ENCODE data around the gene PAK2. TPM values are rescaled to one million over a fixed set of nuclear protein-coding genes. Genes with fewer than 3 reads are reported as not detected.

Gene PAK2
- total and polyA plus RNA-seq, 7 experiments from 2014 or later: 25.8 to 97.3 (median 75.1) TPM

GRCh38 chr3:196695849-196696226 is 43.8 kb upstream of the PAK2 start:
- H3K27me3 Mint-ChIP-seq: no peaks in the 10 kb centered on the region
- peak overlapping the region in 8 of 9 donors; percentile 10 to 83 (median 56) for H3K27ac Mint-ChIP-seq
- no peaks in the 10 kb centered on the region for H3K9me3 Mint-ChIP-seq
- intact Hi-C loops (cut with micrococcal nuclease): loop anchor here in 1 of 2 donors (2.0 kb wide), 1 partner anchor 15 kb away; no protein-coding TSS in a partner anchor
- CTCF ChIA-PET: interaction anchor here (0.5 to 1.6 kb wide), 3 partner anchors 11 to 428 kb away, joined by 3 to 4 read pairs (median 3); no protein-coding TSS in a partner anchor
- no peaks in the 10 kb centered on the region for H3K36me3 Mint-ChIP-seq
- DNase-seq (no peak), ATAC-seq (no peak)
- Histone ChIP-seq H3K4me3 (ENCODE audit: low read length) (no peak overlapping the region), H3K9me3 (ENCODE audit: control insufficient read depth in 2 of 3, low read length in 3 of 3) (no peaks in the 10 kb centered on the region), H3K4me1 (ENCODE audit: control insufficient read depth in 2 of 2, insufficient read depth in 2 of 2, low read length in 2 of 2) (peaks cover 0 to 12% of the 10 kb centered on the region in 2 donors), H3K36me3 (ENCODE audit: control insufficient read depth in 2 of 3, insufficient read depth in 3 of 3, low read length in 3 of 3) (no peaks in the 10 kb centered on the region), H3K27me3 (ENCODE audit: control insufficient read depth in 2 of 2, insufficient read depth in 2 of 2, low read length in 2 of 2) (no peaks in the 10 kb centered on the region), H3K27ac (ENCODE audit: low read depth, low read length) (no peak overlapping the region)
- H3K4me1 Mint-ChIP-seq: peaks cover 0 to 14% (median 7%) of the 10 kb centered on the region in 7 donors
- POLR2A ChIA-PET: no interaction called here
- H3K4me3 Mint-ChIP-seq: peak overlapping the region in 1 of 10 donors; percentile 41

- ChIA-PET CTCF (no interaction called here), POLR2A (interaction anchor here (0.6 kb wide), 1 partner anchor 65 kb away, joined by 3 read pairs; no protein-coding TSS in a partner anchor)
Measured at GRCh38 chr3:196697270-196697669, 42.4 kb upstream of the PAK2 start.

GRCh38 chr3:196699749-196700148 is 39.9 kb upstream of the PAK2 start:
- Mint-ChIP-seq H3K4me3 (no peak overlapping the region), H3K27ac (peak overlapping the region in 1 of 9 donors; percentile 38), H3K36me3 (no peaks in the 10 kb centered on the region), H3K4me1 (peaks cover 0 to 7% (median 5%) of the 10 kb centered on the region in 7 donors), H3K9me3 (no peaks in the 10 kb centered on the region), H3K27me3 (no peaks in the 10 kb centered on the region)
- no peak for ATAC-seq
- Histone ChIP-seq H3K4me3 (ENCODE audit: low read length) (no peak overlapping the region), H3K4me1 (ENCODE audit: control insufficient read depth in 2 of 2, insufficient read depth in 2 of 2, low read length in 2 of 2) (peaks cover 0 to 6% of the 10 kb centered on the region in 2 donors), H3K9me3 (ENCODE audit: control insufficient read depth in 2 of 3, low read length in 3 of 3) (no peaks in the 10 kb centered on the region), H3K36me3 (ENCODE audit: control insufficient read depth in 2 of 3, insufficient read depth in 3 of 3, low read length in 3 of 3) (no peaks in the 10 kb centered on the region), H3K27ac (ENCODE audit: low read depth, low read length) (no peak overlapping the region), H3K27me3 (ENCODE audit: control insufficient read depth in 2 of 2, insufficient read depth in 2 of 2, low read length in 2 of 2) (no peaks in the 10 kb centered on the region)
- ChIA-PET POLR2A (interaction anchor here (0.5 kb wide), 1 partner anchor 233 kb away, joined by 3 read pairs; no protein-coding TSS in a partner anchor), CTCF (interaction anchor here (1.2 kb wide), 1 partner anchor 171 kb away, joined by 3 read pairs; no protein-coding TSS in a partner anchor)
- no peak for DNase-seq
- intact Hi-C loops (cut with micrococcal nuclease): no loop called here

More at GRCh38 chr3:196697270-196697669, 42.4 kb upstream of the PAK2 start:
- H3K4me1 Mint-ChIP-seq: peaks cover 0 to 10% (median 7%) of the 10 kb centered on the region in 7 donors
- DNase-seq (no peak), ATAC-seq (no peak)
- Histone ChIP-seq H3K27ac (ENCODE audit: low read depth, low read length) (no peak overlapping the region), H3K27me3 (ENCODE audit: control insufficient read depth in 2 of 2, insufficient read depth in 2 of 2, low read length in 2 of 2) (no peaks in the 10 kb centered on the region), H3K36me3 (ENCODE audit: control insufficient read depth in 2 of 3, insufficient read depth in 3 of 3, low read length in 3 of 3) (no peaks in the 10 kb centered on the region), H3K4me1 (ENCODE audit: control insufficient read depth in 2 of 2, insufficient read depth in 2 of 2, low read length in 2 of 2) (peaks cover 0 to 12% of the 10 kb centered on the region in 2 donors), H3K9me3 (ENCODE audit: control insufficient read depth in 2 of 3, low read length in 3 of 3) (no peaks in the 10 kb centered on the region), H3K4me3 (ENCODE audit: low read length) (no peak overlapping the region)
- no peaks in the 10 kb centered on the region for H3K9me3 Mint-ChIP-seq
- no peaks in the 10 kb centered on the region for H3K27me3 Mint-ChIP-seq
- no peak overlapping the region for H3K4me3 Mint-ChIP-seq
- H3K36me3 Mint-ChIP-seq: no peaks in the 10 kb centered on the region
- H3K27ac Mint-ChIP-seq: peak overlapping the region in 3 of 9 donors; percentile 26 to 53 (median 37)
- intact Hi-C loops (cut with micrococcal nuclease): loop anchor here in 1 of 2 donors (2.0 kb wide), 1 partner anchor 14 kb away; no protein-coding TSS in a partner anchor

DNA sequence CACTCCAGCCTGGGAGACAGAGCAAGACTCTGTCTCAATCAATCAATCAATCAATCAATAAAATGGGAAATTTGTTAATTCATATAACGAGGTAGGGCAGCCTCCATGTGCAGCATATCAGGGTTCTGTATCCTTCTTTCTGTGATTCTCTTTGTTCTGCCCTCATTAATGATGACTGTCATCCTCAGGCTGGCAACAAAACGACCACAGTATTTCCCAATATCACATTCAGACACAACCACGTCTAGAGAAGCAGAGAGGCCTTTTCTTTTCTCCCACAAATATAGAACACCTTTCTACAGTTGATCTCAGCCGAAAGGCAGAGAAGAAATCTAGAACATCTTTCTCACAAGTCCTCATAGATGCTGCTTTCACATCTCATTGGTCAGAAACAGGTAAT is 38.9 kb upstream of the PAK2 start:
- no peaks in the 10 kb centered on the region for H3K27me3 ChIP-seq (ENCODE audit: control insufficient read depth in 2 of 2, insufficient read depth in 2 of 2, low read length in 2 of 2)
- intact Hi-C loops (cut with micrococcal nuclease): no loop called here
- no peak overlapping the region for H3K4me3 Mint-ChIP-seq
- no peaks in the 10 kb centered on the region for H3K4me1 ChIP-seq (ENCODE audit: control insufficient read depth in 2 of 2, insufficient read depth in 2 of 2, low read length in 2 of 2)
- no peaks in the 10 kb centered on the region for H3K36me3 Mint-ChIP-seq
- no peaks in the 10 kb centered on the region for H3K9me3 Mint-ChIP-seq
- H3K27ac Mint-ChIP-seq: no peak overlapping the region
- peaks cover 0 to 4% (median 4%) of the 10 kb centered on the region in 7 donors for H3K4me1 Mint-ChIP-seq
- no peak overlapping the region for H3K27ac ChIP-seq (ENCODE audit: low read depth, low read length)
- no peaks in the 10 kb centered on the region for H3K9me3 ChIP-seq (ENCODE audit: control insufficient read depth in 2 of 3, low read length in 3 of 3)
- no peak overlapping the region for H3K4me3 ChIP-seq (ENCODE audit: low read length)
- no peaks in the 10 kb centered on the region for H3K27me3 Mint-ChIP-seq
- POLR2A ChIA-PET: no interaction called here
- no peaks in the 10 kb centered on the region for H3K36me3 ChIP-seq (ENCODE audit: control insufficient read depth in 2 of 3, insufficient read depth in 3 of 3, low read length in 3 of 3)
- CTCF ChIA-PET: no interaction called here
- no peak for DNase-seq
- ATAC-seq: no peak

DNA sequence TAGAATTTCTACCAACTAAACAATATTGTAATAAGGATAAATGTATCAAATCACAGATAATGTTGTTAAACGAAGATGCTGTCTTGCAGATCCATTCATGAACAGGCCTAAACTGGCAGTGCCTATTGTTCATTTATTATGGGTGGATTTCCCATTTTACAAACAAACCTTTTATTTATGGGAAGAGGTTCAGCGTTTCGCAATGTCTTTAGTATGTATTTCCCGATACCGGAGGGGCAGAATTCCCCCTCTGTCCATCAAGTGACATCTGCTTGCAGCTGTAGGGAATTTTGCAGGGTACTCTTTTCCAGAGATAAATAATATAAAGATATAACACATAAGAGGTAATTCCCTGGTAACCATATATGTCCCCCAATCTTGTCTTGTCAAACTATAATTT is 33.3 kb upstream of the PAK2 start:
- no peaks in the 10 kb centered on the region for H3K36me3 ChIP-seq (ENCODE audit: control insufficient read depth in 2 of 3, insufficient read depth in 3 of 3, low read length in 3 of 3)
- ChIA-PET CTCF (interaction anchor here (0.6 kb wide), 1 partner anchor 21 kb away, joined by 4 read pairs; no protein-coding TSS in a partner anchor), POLR2A (no interaction called here)
- Mint-ChIP-seq H3K9me3 (no peaks in the 10 kb centered on the region), H3K4me1 (peaks cover 7 to 19% (median 14%) of the 10 kb centered on the region in 7 donors), H3K27ac (no peak overlapping the region), H3K27me3 (no peaks in the 10 kb centered on the region), H3K36me3 (peaks cover 0 to 6% (median 5%) of the 10 kb centered on the region in 5 donors), H3K4me3 (no peak overlapping the region)
- peaks cover 5% of the 10 kb centered on the region in 2 donors for H3K4me1 ChIP-seq (ENCODE audit: control insufficient read depth in 2 of 2, insufficient read depth in 2 of 2, low read length in 2 of 2)
- no peaks in the 10 kb centered on the region for H3K27me3 ChIP-seq (ENCODE audit: control insufficient read depth in 2 of 2, insufficient read depth in 2 of 2, low read length in 2 of 2)
- H3K9me3 ChIP-seq (ENCODE audit: control insufficient read depth in 2 of 3, low read length in 3 of 3): no peaks in the 10 kb centered on the region
- no peak for ATAC-seq
- no peak for DNase-seq
- H3K27ac ChIP-seq (ENCODE audit: low read depth, low read length): no peak overlapping the region
- H3K4me3 ChIP-seq (ENCODE audit: low read length): no peak overlapping the region
- intact Hi-C loops (cut with micrococcal nuclease): no loop called here

DNA sequence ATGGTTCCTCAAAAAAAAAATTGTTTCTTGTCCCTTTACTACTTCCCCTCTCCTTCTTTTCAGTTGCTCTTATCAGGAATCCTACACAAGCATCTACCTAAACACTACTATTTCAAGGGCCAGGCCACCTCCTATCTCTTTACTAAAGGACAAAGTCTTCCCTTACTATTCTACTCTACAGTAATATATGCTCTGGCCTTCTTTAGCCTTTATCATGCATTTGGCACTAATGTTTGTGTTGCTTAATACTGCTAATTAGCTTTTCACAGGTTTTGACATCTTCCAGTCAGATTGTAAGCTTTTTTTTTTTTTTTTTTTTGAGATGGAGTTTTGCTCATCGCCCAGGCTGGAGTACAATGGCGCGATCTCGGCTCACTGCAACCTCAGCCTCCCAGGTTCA is 32.9 kb upstream of the PAK2 start:
- H3K27me3 Mint-ChIP-seq: no peaks in the 10 kb centered on the region
- H3K4me1 Mint-ChIP-seq: peaks cover 11 to 23% (median 16%) of the 10 kb centered on the region in 7 donors
- H3K36me3 Mint-ChIP-seq: peaks cover 0 to 6% (median 5%) of the 10 kb centered on the region in 5 donors
- no peak for ATAC-seq
- H3K9me3 Mint-ChIP-seq: no peaks in the 10 kb centered on the region
- no peak for DNase-seq
- H3K27me3 ChIP-seq (ENCODE audit: control insufficient read depth in 2 of 2, insufficient read depth in 2 of 2, low read length in 2 of 2): no peaks in the 10 kb centered on the region
- ChIA-PET POLR2A (interaction anchor here (2.7 kb wide), 1 partner anchor 34 kb away, joined by 13 read pairs; the partner anchor contains the start of gene PAK2), CTCF (interaction anchor here (0.6 kb wide), 1 partner anchor 22 kb away, joined by 4 read pairs; no protein-coding TSS in a partner anchor)
- H3K27ac ChIP-seq (ENCODE audit: low read depth, low read length): no peak overlapping the region
- no peaks in the 10 kb centered on the region for H3K9me3 ChIP-seq (ENCODE audit: control insufficient read depth in 2 of 3, low read length in 3 of 3)
- intact Hi-C loops (cut with micrococcal nuclease): no loop called here
- peaks cover 6 to 8% of the 10 kb centered on the region in 2 donors for H3K4me1 ChIP-seq (ENCODE audit: control insufficient read depth in 2 of 2, insufficient read depth in 2 of 2, low read length in 2 of 2)
- H3K27ac Mint-ChIP-seq: no peak overlapping the region
- no peaks in the 10 kb centered on the region for H3K36me3 ChIP-seq (ENCODE audit: control insufficient read depth in 2 of 3, insufficient read depth in 3 of 3, low read length in 3 of 3)
- H3K4me3 Mint-ChIP-seq: no peak overlapping the region
- no peak overlapping the region for H3K4me3 ChIP-seq (ENCODE audit: low read length)

DNA sequence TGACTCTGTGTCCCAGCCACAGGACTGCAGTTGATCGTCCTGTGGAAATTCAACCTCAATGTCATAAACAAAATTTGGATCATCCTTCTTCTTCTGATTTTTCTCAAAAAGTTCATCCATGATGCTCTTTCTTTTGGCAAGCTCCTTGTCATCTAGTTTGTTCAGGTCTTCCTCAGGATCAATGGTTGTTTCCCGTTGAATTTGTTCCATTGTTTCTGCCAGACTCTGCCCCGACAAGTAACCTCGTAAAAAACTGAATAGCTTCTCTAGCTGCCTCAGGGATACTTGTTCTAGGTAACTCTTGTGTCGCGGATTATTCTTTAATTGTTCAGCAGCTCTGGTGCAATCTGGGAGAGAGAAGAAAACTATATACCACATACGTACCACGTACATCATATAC is 32.1 kb upstream of the PAK2 start:
- POLR2A ChIA-PET: interaction anchor here (0.7 to 2.7 kb wide), 2 partner anchors 33 to 49 kb away, joined by 3 to 13 read pairs; partner anchors contain the start of gene PAK2
- Mint-ChIP-seq H3K36me3 (peaks cover 0 to 7% (median 5%) of the 10 kb centered on the region in 5 donors), H3K27ac (no peak overlapping the region), H3K27me3 (no peaks in the 10 kb centered on the region), H3K9me3 (no peaks in the 10 kb centered on the region), H3K4me1 (peaks cover 12 to 25% (median 17%) of the 10 kb centered on the region in 7 donors), H3K4me3 (no peak overlapping the region)
- no peaks in the 10 kb centered on the region for H3K27me3 ChIP-seq (ENCODE audit: control insufficient read depth in 2 of 2, insufficient read depth in 2 of 2, low read length in 2 of 2)
- H3K36me3 ChIP-seq (ENCODE audit: control insufficient read depth in 2 of 3, insufficient read depth in 3 of 3, low read length in 3 of 3): no peaks in the 10 kb centered on the region
- no peak for ATAC-seq
- DNase-seq: no peak
- no peaks in the 10 kb centered on the region for H3K9me3 ChIP-seq (ENCODE audit: control insufficient read depth in 2 of 3, low read length in 3 of 3)
- no peak overlapping the region for H3K4me3 ChIP-seq (ENCODE audit: low read length)
- peaks cover 6 to 8% of the 10 kb centered on the region in 2 donors for H3K4me1 ChIP-seq (ENCODE audit: control insufficient read depth in 2 of 2, insufficient read depth in 2 of 2, low read length in 2 of 2)
- intact Hi-C loops (cut with micrococcal nuclease): no loop called here
- CTCF ChIA-PET: no interaction called here
- H3K27ac ChIP-seq (ENCODE audit: low read depth, low read length): no peak overlapping the region

Measured in naive thymus-derived CD4-positive, alpha-beta T cell (primary cell).